HL-60 (cell line): ENCODE data around the gene PGC.

Source experiments
- CTCF ChIP-seq: IDR thresholded peaks from one replicate; pipeline ENCODE4 v1.5.1; 2011; ENCODE audit warnings: low read length, control low read depth, inconsistent platforms; ENCODE audit not compliant: insufficient read depth
- GABPA ChIP-seq: IDR thresholded peaks from 2 replicates; pipeline ENCODE4 v1.6.1; 2012; ENCODE audit warnings: low read depth

GRCh38 chr6:41702089-41702745 lies 45.0 kb downstream of the PGC start:
- TF ChIP-seq GABPA (no peak), CTCF (no peak)
